GM23338 (cell line): ENCODE measurements around the gene KLK2.

Experiments used
- EZH2 ChIP-seq: fragments of 200-600 bp; sonication (generic); IDR thresholded peaks from one replicate; pipeline ENCODE4 v1.8.0; 2017; ENCODE audit warnings: antibody characterized with exemption, mild to moderate bottlenecking, low read depth; ENCODE audit not compliant: unreplicated experiment
- NANOG ChIP-seq: IDR thresholded peaks from 2 replicates; pipeline ENCODE4 v1.6.1; 2016; ENCODE audit warnings: antibody characterized with exemption, borderline replicate concordance
- POLR2AphosphoS5 ChIP-seq: IDR thresholded peaks from 2 replicates; pipeline ENCODE4 v1.6.1; 2016; ENCODE audit warnings: antibody characterized with exemption, low read depth
- TF ChIP-seq, protein P1 (sequence below), 2 experiments: fragments of 200-600 bp in 1 of 2; sonication (generic) in 1 of 2; conservative IDR thresholded peaks; 2 replicates each; pipeline versions ENCODE4 v1.5.1 to v1.6.1; 2016 to 2017; ENCODE audit warnings: antibody characterized with exemption in 2 of 2, low read depth in 2 of 2, mild to moderate bottlenecking in 2 of 2, moderate library complexity in 1 of 2

DNA sequence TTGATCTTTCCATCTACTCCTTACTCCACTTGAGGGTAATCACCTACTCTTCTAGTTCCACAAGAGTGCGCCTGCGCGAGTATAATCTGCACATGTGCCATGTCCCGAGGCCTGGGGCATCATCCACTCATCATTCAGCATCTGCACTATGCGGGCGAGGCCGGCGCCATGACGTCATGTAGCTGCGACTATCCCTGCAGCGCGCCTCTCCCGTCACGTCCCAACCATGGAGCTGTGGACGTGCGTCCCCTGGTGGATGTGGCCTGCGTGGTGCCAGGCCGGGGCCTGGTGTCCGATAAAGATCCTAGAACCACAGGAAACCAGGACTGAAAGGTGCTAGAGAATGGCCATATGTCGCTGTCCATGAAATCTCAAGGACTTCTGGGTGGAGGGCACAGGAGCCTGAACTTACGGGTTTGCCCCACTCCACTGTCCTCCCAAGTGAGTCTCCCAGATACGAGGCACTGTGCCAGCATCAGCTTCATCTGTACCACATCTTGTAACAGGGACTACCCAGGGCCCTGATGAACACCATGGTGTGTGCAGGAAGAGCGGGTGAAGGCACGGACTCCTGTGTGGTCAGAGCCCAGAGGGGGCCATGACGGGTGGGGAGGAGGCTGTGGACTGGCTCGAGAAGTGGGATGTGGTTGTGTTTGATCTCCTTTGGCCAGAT lies 2.7 kb upstream of the KLK2 start:
- TF ChIP-seq EZH2: no peak
- TF ChIP-seq POLR2AphosphoS5: no peak
- TF ChIP-seq, protein P1, sequence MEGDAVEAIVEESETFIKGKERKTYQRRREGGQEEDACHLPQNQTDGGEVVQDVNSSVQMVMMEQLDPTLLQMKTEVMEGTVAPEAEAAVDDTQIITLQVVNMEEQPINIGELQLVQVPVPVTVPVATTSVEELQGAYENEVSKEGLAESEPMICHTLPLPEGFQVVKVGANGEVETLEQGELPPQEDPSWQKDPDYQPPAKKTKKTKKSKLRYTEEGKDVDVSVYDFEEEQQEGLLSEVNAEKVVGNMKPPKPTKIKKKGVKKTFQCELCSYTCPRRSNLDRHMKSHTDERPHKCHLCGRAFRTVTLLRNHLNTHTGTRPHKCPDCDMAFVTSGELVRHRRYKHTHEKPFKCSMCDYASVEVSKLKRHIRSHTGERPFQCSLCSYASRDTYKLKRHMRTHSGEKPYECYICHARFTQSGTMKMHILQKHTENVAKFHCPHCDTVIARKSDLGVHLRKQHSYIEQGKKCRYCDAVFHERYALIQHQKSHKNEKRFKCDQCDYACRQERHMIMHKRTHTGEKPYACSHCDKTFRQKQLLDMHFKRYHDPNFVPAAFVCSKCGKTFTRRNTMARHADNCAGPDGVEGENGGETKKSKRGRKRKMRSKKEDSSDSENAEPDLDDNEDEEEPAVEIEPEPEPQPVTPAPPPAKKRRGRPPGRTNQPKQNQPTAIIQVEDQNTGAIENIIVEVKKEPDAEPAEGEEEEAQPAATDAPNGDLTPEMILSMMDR (conservative IDR thresholded peaks at IDR 0.05; ENCODE audit: low read depth in 2 of 2): peak; percentile 56 to 84
- no peak for TF ChIP-seq NANOG
